Mesenteric fat pad (tissue), 1 donor: ENCODE data around the gene SELENOT. TPM values are rescaled to one million over a fixed set of nuclear protein-coding genes. Genes with fewer than 3 reads are reported as not detected.
A peak's percentile ranks its signal among the peaks of the same experiment; 100 is the strongest.
"Not testable (repeated sequence)": the region's sequence is repeated elsewhere in the genome, so short reads cannot be mapped to it uniquely, and the experiment has no call there.

Experiments
- DNase-seq: peaks from one replicate; pipeline ENCODE4 v3.0.0-alpha.2; 2020; ENCODE audit warnings: low spot score
- long read RNA-seq: library from polyadenylated mRNA; unstranded; transcript quantifications from one replicate; pipeline ENCODE4 v2.0.0, GENCODE V29; 2020
- total RNA-seq: library from RNA; stranded (reverse); fragmentation: NEBNext Ultra II Directional; extraction: Animal tissue kit (Norgen Biotek cat#: 25700); gene quantifications from one replicate; pipeline ENCODE4 v1.2.1, GENCODE V29; 2021
- donor health status: DM: yes; HTN: yes; CAD: no.

Gene SELENOT, protein sequence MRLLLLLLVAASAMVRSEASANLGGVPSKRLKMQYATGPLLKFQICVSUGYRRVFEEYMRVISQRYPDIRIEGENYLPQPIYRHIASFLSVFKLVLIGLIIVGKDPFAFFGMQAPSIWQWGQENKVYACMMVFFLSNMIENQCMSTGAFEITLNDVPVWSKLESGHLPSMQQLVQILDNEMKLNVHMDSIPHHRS
- total RNA-seq: 104 TPM
- long read RNA-seq, transcript SELENOT-202 (6 exons, 3,469 nt): major isoform, 241 of 247 reads
- long read RNA-seq, partial matches to known transcripts: 1 of 247 reads
- long read RNA-seq, other reads (novel, unspliced or antisense): 2 of 247 reads

DNA sequence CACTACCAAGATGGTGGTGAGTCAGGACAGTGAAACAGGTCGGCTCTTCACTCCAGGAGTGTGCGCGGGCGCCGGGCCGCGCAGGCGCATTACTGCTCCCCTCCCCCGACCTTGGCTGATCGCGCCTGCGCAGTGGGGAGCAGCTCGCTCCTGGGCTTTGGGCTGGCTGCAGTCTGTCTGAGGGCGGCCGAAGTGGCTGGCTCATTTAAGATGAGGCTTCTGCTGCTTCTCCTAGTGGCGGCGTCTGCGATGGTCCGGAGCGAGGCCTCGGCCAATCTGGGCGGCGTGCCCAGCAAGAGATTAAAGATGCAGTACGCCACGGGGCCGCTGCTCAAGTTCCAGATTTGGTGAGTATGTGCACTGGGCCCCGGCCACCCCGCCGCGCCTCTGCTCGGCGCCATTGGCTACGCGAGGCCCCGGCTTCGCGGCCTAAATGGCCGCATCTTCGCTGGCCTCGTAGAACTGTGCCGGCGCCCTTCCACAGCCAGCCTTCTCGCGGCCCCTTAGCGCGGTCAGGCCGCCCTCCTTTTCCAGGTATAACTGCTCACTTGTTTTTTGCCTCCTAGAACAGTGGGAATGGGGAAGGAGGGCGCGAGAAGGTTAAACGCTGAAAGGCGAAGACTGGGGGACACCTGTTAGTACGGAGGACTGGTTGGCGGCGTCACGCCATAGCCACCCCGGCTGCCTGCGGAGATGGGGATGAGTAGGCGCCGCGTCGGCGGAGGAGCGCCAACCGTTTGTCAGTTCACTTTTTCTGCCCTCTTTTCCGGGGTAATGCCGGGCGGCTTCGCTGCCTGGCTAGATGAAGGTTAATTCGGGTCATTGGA, at the start of gene SELENOT:
Gene SELENOT, plus strand, starts transcription at position 169 of the 827 bp plus-strand sequence. Its CDS starts 42 bp downstream, at position 211.
- DNase-seq: peak; percentile 99

DNA sequence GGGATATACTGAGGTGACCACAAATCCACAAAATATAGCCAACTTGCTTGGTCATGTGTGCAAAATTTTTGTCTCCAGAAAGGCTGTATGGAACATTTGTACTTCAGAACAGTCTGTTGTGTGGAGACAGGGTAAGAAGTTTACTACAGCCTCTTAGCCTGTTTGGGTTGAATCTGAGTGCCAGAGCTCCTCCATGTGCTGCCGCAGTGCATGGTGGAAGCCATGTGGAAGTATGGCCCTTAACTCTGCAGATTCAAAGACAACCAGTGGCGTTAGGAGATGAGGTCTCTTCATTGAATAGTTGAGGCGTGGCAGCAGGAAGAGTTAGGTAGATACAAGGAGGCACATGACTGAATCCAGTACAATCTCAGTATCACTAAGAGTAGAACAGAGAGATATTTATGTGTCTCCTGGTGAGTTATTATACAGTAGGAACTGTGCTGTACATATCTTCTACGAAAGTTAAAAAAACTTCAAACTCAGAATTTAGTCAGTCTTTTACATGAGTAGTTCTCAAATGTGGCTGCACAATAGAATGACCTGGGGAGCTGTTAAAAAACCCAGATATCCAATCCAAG, 47.2 kb upstream of the SELENOT start:
- no peak for DNase-seq

DNA sequence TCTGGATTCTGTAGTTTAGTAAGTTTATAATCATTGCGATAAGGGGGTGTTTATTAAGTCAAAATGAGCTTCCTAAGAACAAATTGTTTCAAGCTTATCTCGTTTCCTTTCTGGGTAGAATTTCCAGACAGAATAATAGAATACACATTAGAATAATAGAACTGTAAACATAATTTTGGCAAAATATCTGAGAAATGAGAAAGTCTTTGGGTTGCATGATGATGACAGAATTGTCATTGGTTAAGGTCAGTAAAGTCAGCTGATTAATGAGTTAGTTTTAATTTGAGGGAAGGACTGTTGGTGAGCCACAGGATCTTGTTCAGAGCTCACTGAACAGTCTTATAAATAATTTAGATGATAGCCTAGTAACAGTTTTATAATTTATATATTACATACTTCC, 46.3 kb upstream of the SELENOT start:
- DNase-seq: no peak

DNA sequence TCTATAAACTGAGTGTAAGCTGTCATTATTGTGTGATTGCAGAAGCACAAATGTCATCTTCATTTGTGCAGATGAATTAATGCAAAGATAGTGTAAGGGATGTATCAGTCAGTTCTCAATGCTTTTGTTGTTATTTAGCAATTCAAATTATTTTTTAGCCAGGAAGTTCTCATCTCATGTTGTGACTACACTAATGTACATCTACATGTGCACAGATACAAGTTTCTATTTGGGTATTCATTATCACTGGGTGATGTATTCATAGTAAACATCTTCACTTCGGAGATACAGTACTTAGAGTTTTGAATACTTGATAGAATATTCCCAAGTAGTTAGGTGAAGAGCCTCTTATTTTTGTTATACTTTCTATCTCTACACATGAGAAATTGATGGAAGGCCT, 45.4 kb upstream of the SELENOT start:
- no peak for DNase-seq

DNA sequence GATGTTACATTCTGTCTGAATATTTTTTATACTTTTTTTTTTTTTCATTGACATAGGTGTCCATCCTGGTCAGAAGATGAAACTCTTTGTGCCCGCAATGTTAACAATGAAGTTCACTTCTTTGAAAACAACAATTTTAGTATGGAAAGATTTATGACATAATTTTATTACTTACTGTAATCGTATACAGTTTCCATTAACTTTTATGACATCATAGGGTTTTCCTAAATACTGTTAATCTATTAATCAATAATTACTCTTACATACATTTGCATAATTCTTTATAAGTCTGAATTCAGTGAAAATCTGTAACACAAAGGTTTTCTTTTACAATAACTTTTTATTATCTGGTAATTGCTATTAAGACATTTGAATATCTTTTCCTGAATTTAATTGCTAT, 38.9 kb upstream of the SELENOT start:
- no peak for DNase-seq

DNA sequence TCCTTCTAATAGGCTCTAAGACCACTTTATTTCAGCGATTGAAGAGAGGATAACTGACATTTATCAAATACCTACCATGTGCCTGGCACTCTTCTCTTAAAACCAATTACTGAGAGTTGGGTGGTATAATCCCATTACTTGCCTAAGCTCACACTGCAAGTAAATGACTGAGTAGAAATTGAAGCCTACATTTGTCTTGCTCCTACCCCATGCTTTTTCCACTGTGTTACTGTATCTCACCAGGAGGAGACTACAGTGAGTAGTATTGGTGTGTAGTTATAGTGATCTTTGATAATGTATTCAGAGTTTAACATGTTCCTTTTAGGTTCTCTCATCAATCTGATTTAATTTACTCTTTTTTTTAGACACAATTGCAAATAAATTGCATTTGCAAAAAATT, 35.8 kb upstream of the SELENOT start:
- no peak for DNase-seq

DNA sequence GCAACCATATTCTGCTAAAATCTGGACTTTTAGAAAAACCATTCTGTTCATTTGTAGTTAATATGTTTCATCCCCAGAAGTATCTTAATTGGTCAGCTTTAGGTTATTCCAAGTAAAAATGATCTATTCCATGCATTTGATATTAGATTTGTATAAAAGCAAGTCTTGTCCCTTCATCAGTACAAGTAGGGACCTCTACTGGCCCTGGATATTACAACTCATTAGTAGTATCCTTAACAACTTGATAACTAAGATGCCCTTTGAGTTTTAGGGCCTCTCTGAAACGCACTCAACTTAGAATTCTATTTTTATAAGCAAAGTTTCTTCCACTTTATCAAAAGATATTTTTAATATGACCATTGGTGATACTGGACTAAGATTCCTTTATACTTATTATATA, 25.3 kb upstream of the SELENOT start:
- no peak for DNase-seq

DNA sequence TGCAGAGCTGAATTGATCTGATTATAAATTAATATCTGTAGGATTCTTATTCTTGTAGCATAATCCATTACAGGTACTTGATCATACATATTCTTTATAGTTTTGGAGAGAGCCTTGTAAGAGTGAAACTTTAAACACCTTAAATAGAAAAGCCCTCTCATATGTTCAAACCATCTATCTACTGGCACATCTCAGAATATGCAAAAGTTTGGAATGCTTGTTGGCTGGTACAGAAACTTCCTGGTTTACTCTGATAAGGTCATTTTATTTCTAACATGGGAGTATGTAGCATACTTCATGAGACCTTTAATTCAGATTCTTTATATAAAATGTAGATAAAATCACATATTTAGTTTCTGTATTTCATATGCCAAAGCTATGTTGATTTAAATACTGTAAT, 21.9 kb upstream of the SELENOT start:
- DNase-seq: no peak

DNA sequence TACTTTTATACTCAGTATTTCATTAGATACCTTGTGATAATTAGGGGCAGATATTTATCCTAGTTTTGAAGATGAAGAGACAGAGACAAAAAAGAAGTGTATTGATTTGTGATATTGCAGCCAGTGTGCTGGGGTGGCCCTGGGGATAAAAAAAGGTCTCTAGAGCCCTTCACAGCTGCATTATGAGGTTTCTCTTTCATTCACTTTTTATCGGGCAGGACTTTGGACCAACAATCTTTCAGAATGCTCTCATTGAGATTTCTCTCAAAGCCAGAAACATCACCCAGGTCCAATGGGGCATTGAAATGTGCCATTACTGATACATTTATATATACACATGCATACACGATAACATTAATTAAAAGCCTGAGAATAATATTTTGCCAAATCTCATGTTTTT, 20.5 kb upstream of the SELENOT start:
- no peak for DNase-seq

DNA sequence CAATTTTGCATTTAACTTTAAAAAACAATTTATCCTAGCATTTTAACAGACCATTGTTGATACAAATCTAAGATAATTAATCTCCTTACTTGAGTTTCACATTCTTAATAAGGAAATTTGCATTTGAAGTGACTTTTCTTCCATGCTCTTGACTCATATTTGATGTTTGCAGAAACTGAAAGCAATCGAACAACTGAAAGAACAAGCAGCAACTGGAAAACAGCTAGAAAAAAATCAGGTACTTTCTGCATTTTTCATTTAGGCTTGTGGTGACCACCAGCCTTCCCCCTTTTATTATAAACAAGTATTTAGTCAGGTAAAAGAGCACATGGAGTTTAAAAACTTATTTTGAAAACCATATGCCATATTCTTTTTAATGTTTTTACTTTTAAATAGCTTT, 20.1 kb upstream of the SELENOT start:
- DNase-seq: no peak

DNA sequence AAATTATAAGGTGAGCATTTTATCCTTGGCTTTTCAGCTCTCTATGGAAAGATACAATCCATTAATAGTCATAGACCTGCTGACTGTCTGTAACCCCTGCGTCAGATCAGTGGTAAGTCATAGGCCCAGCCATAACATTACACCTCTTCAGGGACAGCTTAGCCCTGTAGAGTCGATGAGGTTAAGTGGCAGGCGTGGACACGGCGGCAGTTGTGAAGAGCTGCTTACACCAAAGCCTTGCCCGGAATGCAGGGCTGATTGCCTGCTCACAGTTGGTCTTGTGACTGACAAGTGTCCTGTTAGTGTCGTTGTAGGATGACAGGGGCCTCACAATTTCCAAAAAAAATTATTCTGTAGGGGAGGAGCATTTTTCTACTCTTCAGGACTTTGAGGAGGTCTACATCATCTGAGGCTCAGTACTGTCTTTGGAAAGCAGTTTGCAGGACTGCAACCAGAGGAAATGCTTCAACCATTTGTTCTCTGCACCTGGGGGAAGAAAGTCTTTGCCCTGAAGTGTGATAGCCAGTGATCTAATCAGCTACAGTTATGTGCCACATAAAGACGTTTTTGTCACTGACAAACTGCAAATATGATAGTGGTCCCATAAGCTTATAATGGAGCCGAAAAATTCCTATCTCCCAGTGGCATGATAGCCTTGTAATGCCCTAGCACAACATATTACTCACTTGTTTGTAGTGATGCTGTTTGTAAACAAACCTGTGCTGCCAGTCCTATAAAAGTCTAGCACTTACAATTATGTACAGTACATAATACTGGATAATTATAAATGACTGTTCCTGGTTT, 14.9 kb upstream of the SELENOT start:
- DNase-seq: no peak

DNA sequence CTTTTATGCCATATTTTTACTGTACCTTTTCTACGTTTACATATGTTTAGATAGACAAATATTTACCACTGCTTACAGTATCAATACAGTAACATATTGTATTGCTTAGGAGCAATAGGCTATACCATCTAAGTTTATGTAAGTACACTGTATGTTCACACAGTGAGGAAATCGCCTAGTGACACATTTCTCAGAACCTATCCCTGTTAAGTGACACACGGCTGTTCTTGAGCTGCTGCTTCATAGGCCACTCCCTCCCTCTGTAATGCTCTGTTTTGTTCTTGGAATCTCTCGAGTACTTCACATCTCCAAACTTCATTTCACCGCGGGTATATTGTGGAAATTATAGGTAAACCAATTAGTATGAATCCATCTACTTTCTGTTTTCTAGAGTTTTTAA, 13.4 kb upstream of the SELENOT start:
- no peak for DNase-seq

DNA sequence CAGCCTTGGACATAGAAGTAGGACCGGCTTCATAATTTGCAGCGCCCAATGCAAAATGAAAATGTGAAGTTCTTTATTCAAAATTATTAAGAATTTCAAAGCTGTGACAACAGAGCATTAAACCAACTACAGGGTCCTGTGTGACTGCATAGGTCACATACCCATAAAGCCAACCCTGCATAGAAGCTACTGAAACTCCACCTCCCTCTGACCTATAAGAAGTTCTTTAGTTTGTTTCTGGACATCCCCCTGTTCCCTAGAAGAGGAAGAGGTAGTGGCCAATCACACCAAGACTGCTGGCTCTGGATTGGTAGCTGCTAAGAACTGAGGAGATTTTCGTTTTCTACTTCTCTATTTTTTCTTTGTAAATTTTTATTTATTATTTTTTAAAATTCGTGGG, 9.0 kb upstream of the SELENOT start:
- no peak for DNase-seq

DNA sequence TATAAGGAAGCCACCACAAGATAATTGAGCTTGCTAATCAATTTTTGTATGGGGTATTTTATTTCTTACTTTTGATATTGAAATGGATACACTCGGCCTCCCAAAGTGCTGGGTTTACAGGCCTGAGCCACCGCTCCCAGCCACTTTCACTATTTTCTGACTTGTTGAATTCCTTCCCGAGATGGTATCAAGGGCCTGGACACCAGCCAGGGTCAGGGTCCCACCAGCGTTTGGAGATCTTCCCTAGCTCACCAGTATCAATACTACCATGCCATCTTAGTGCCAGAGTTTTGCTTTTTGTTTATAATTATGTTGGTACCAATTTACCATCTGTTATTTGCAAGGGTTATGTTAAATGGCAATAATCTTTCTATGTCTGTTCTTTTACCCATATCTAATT, 5.5 kb upstream of the SELENOT start:
- DNase-seq: no peak

DNA sequence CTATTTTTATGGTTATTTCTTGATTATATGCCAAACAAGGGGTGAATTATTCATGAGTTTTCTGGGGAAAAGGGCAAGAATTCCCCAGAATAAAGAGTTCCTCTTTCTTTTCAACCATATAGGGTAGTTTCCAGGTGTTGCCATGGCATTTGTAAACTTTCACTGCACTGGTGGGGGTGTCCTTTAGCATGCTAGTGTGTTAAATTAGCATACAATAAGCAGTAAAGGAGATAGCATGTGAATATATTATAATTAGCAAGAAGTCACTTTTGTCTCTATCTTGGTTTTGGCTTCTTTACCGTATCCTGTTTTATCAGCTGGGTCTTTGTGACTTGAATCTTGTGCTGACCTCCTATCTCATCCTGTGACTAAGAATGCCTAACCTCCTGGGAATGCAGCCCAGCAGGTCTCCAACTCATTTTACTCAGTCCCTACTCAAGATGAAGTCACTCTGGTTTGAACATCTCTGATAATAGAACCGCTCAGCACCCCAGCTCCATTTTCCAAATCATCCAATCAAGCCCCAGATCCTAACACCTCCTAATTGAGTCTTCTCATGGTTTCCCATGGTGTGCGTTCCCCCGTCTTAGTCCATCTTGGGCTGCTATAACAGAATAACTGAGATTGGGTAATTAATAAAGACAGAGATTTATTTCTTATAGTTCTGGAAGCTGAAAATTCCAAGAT, 3.4 kb upstream of the SELENOT start:
- DNase-seq: no peak

DNA sequence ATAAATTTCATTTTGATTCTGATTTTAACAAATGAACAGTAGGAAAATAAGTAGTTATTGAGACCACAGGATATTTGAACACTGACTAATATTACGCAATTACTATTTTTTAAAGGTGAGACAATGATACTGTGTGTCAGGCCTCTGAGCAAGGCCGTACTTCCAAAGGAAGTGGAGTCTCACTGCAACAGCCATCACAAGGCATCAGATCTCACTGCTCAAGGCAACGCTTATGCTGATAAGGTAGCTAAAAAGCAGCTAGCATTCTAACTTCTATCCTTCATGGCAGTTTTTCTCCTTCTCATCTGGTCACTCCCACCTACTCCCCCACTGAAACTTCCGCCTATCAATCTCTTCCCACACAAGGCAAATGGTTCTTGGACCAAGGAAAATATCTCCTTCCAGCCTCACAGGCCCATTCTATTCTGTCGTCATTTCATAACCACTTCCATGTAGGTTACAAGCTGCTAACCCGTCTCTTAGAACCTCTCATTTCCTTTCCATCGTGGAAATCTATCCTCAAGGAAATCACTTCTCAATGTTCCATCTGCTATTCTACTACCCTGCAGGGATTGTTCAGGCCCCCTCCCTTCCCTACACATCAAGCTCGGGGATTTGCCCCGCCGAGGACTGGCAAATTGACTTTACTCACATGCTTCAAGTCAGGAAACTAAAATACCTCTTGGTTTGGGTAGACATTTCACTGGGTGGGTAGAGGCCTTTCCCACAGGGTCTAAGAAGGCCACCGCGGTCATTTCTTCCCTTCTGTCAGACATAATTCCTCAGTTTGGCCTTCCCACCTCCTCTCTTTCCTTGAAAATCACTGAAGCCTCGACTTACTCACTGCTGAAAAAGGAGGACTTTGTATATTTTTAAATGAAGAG, 2.2 kb upstream of the SELENOT start:
- DNase-seq: not testable (repeated sequence)

DNA sequence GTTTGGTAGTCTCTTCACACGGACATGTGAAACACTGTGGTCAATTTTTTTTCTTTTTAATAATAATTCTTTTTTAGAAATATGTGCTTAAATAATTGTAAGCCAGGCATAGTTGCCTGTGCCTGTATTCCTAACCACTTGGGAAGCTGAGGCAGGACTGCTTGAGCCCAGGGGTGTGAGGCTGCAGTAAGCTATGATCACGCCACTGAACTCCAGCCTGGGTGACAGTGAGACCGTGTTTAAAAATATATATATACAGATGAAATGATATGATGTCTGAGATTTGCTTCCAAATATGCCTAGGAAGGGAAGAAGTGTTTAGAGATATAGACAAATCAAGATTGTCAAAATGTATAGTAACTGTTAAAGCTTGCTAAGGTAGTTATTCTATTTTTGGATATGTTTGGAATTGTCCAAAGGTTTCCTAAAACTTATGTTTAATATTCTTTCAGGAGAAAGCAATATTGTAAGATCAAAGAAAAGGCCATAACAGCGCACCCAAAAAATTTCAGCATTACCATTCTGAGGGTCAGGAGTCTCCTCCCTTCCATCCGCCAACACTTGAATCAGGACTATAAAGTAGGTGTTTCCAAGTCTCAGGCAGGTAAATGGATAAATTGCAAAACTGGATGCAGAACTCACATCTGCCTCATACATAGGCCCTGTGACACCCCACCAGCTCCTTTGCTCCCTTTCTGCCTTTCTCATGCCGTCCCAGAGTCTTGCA, 532 bp upstream of the SELENOT start:
- DNase-seq: no peak

DNA sequence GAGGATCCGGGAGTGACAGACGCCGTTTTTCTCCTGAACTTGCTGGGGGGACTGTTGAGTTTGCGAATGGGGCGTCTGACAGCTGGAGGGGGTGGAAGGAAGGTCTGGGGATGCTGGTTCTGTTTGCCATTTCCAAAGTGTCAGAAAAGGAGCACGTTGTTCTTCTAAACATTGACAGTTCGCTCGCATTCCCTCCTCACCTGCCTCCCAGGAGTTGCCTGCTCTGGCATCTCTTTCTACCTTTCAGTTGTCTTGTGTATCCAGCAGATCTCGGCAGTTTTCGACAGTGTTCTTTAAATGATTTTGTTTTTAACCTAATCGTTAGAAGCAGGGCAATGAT, 829 bp downstream of the SELENOT start:
- no peak for DNase-seq

DNA sequence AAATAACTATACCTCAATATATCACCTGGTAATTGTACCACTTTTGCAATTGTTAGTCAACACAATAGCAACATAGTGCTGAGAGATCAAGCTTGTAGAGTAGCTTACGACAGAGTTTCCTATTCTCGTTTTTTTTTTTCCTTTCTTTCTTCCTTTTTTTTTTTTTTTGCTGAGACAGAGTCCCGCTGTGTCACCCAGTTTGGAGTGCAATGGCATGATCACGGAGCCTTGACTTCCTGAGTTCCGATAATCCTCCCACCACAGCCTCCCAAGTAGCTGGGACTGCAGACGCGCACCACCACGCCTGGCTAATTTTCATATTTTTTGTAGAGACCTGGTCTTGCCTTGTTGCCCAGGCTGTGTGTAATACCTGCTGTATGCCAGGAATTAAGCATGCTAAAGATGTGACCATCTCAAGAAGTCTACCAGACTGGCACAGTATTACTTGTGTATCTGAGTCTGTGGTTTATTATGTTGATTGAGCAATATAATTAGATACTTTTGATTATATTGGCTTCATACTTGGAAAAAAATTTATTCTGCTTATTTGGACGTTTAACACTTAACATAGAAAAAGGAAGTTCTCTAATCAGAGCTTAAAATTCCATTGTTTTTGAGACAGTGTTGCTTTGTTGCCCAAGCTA, 3.0 kb downstream of the SELENOT start:
- no peak for DNase-seq
